ENCODE measurements around the gene DLK2.
"Not testable (repeated sequence)": the region's sequence is repeated elsewhere in the genome, so short reads cannot be mapped to it uniquely, and the experiment has no call there.

The DLK2 gene

GRCh38 chr6:43481591-43482236 lies 26.4 kb upstream of the DLK2 start:
- no peak for DNase-seq (ENCODE audit: low read depth in 2 of 2)

GRCh38 chr6:43481075-43481474 lies 25.7 kb upstream of the DLK2 start:
- DNase-seq (ENCODE audit: low read depth in 2 of 2), result no peak

- DNase-seq (ENCODE audit: low read depth in 2 of 2), result no peak
Measured at GRCh38 chr6:43478008-43478372, 22.6 kb upstream of the DLK2 start.

- DNase-seq (ENCODE audit: low read depth in 2 of 2), result peak; percentile 97 to 99
Measured at GRCh38 chr6:43477235-43478007, 22.1 kb upstream of the DLK2 start, which contains the start of gene TJAP1. TJAP1 (plus strand) TSS chr6:43477570; CDS start chr6:43499002, 21,432 bp downstream.

GRCh38 chr6:43476746-43477145 lies 21.4 kb upstream of the DLK2 start:
- DNase-seq (ENCODE audit: low read depth in 2 of 2), result no peak

- no peak for DNase-seq (ENCODE audit: low read depth in 2 of 2)
Measured at GRCh38 chr6:43475516-43475915, 20.2 kb upstream of the DLK2 start.

- no peak for DNase-seq (ENCODE audit: low read depth in 2 of 2)
Measured at GRCh38 chr6:43472515-43472914, 17.2 kb upstream of the DLK2 start.

GRCh38 chr6:43471399-43471798 lies 16.1 kb upstream of the DLK2 start:
- DNase-seq (ENCODE audit: low read depth in 2 of 2), result no peak

- DNase-seq (ENCODE audit: low read depth in 2 of 2), result no peak
Measured at GRCh38 chr6:43469947-43470346, 14.6 kb upstream of the DLK2 start.

- DNase-seq (ENCODE audit: low read depth in 2 of 2), result no peak
Measured at GRCh38 chr6:43468748-43469681, 13.7 kb upstream of the DLK2 start.

- no peak for DNase-seq (ENCODE audit: low read depth in 2 of 2)
Measured at GRCh38 chr6:43468240-43468639, 12.9 kb upstream of the DLK2 start.

GRCh38 chr6:43467752-43468151 lies 12.4 kb upstream of the DLK2 start:
- DNase-seq (ENCODE audit: low read depth in 2 of 2), result no peak

GRCh38 chr6:43467265-43467664 lies 11.9 kb upstream of the DLK2 start:
- not testable (repeated sequence) for DNase-seq (ENCODE audit: low read depth in 2 of 2)

- no peak for DNase-seq (ENCODE audit: low read depth in 2 of 2)
Measured at GRCh38 chr6:43465948-43466347, 10.6 kb upstream of the DLK2 start.

- DNase-seq (ENCODE audit: low read depth in 2 of 2), result no peak
Measured at GRCh38 chr6:43464337-43464736, 9.0 kb upstream of the DLK2 start.

GRCh38 chr6:43461936-43462335 lies 6.6 kb upstream of the DLK2 start:
- DNase-seq (ENCODE audit: low read depth in 2 of 2), result no peak

GRCh38 chr6:43460032-43460431 lies 4.7 kb upstream of the DLK2 start:
- no peak for DNase-seq (ENCODE audit: low read depth in 2 of 2)

GRCh38 chr6:43459535-43459934 lies 4.2 kb upstream of the DLK2 start:
- no peak for DNase-seq (ENCODE audit: low read depth in 2 of 2)

GRCh38 chr6:43458154-43458553 lies 2.8 kb upstream of the DLK2 start:
- not testable (repeated sequence) for DNase-seq (ENCODE audit: low read depth in 2 of 2)

- no peak for DNase-seq (ENCODE audit: low read depth in 2 of 2)
Measured at GRCh38 chr6:43457643-43458042, 2.3 kb upstream of the DLK2 start.

- peak; percentile 15 to 44 for DNase-seq (ENCODE audit: low read depth in 2 of 2)
Measured at GRCh38 chr6:43454696-43455530, 435 bp downstream of the DLK2 start.

Measured in stimulated activated CD4-positive, alpha-beta T cell treated with anti-CD3 and anti-CD28 coated beads, Interleukin-1b, Interleukin-23, amount 100 ng/mL, for 4 hours (primary cell).